Activated CD8-positive, alpha-beta memory T cell treated with anti-CD3 and anti-CD28 coated beads, Interleukin-2, amount 50 U/mL, for 4 hours (primary cell): ENCODE measurements around the gene AIP.
A peak's percentile ranks its signal among the peaks of the same experiment; 100 is the strongest.
"Not testable (repeated sequence)": the region's sequence is repeated elsewhere in the genome, so short reads cannot be mapped to it uniquely, and the experiment has no call there.

Source experiments
- DNase-seq: peaks from one replicate; pipeline ENCODE4 v3.0.0-alpha.2; 2020

AIP gene

GRCh38 chr11:67469508-67469811 is 13.4 kb upstream of the AIP start:
- DNase-seq = no peak

GRCh38 chr11:67470337-67471002 is 12.4 kb upstream of the AIP start:
- DNase-seq = no peak

- DNase-seq = no peak
Measured at GRCh38 chr11:67472882-67473281, 9.9 kb upstream of the AIP start.

GRCh38 chr11:67476692-67477091 is 6.1 kb upstream of the AIP start:
- DNase-seq = not testable (repeated sequence)

- not testable (repeated sequence) for DNase-seq
Measured at GRCh38 chr11:67477344-67478050, 5.3 kb upstream of the AIP start.

GRCh38 chr11:67482275-67482826 is 475 bp upstream of the AIP start:
- no peak for DNase-seq

- DNase-seq = no peak
Measured at GRCh38 chr11:67483831-67484665, 1.2 kb downstream of the AIP start.

- DNase-seq = peak; percentile 60
Measured at GRCh38 chr11:67484847-67485311, 2.1 kb downstream of the AIP start.

GRCh38 chr11:67485873-67486361 is 3.1 kb downstream of the AIP start:
- DNase-seq = not testable (repeated sequence)

- DNase-seq = no peak
Measured at GRCh38 chr11:67486481-67487195, 3.8 kb downstream of the AIP start.

GRCh38 chr11:67489203-67489884 is 6.5 kb downstream of the AIP start:
- DNase-seq = peak; percentile 15

- DNase-seq = peak; percentile 17
Measured at GRCh38 chr11:67489885-67490726, 7.3 kb downstream of the AIP start.

GRCh38 chr11:67490727-67491065 is 7.9 kb downstream of the AIP start:
- no peak for DNase-seq

GRCh38 chr11:67491276-67492068 is 8.6 kb downstream of the AIP start:
- DNase-seq = peak; percentile 13

GRCh38 chr11:67492069-67492727 is 9.4 kb downstream of the AIP start:
- DNase-seq = no peak

GRCh38 chr11:67492801-67493547 is 10.1 kb downstream of the AIP start:
- DNase-seq = no peak

- DNase-seq = no peak
Measured at GRCh38 chr11:67493548-67494370, 10.9 kb downstream of the AIP start.
